Mucosa of gallbladder (tissue), 1 donor: ENCODE measurements around the gene ST3GAL3. TPM values are rescaled to one million over a fixed set of nuclear protein-coding genes. Genes with fewer than 3 reads are reported as not detected.

Source experiments
- DNase-seq: peaks from one replicate; pipeline ENCODE4 v3.0.0-alpha.2; 2020; ENCODE audit warnings: low spot score
- total RNA-seq: library from RNA; stranded (reverse); gene quantifications from one replicate; pipeline ENCODE4 v1.2.1, GENCODE V29; 2021
- donor health status: DM: no; HTN: no; CAD: no.

Gene ST3GAL3
- total RNA-seq, 1 donor from 2014 or later, result 17.4 TPM

DNA sequence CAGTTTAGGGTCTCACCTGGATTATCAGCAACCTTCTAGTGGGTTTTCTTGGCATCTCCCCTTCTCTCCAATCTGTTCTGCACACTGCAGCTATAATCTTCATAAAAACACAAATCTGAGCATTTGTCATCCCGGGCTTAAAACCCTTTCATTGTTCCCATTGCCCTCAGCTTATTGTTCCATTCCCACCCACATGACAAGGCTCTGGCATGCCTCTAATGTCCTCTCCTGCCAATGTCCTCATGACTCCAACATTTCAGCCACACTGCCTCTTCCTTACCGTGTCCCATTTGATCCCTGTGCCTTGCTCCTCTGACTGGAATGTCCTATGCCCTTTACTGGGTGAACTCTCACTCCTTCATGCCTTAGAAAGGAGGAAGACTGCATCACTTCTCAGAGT lies 255.0 kb downstream of the ST3GAL3 start:
- DNase-seq, result no peak

DNA sequence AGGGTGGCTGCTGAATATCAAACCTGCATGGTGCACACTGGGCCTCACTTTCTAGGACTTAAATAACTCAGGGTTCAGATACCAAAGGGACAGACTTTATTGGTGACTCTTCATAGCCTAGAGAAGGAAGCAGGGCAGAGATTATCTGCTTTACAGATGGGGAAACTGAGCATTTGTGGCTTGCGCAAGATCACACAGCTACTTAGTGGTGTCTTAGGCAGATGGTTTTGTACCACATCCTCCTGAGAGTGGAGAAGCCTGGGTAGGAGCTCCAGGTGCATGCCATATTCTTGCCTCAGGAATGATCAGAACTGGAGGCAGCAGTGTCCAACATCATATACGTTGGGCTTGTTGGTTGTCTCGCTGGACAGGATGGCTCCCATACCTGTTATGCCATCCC lies 255.7 kb downstream of the ST3GAL3 start:
- no peak for DNase-seq

DNA sequence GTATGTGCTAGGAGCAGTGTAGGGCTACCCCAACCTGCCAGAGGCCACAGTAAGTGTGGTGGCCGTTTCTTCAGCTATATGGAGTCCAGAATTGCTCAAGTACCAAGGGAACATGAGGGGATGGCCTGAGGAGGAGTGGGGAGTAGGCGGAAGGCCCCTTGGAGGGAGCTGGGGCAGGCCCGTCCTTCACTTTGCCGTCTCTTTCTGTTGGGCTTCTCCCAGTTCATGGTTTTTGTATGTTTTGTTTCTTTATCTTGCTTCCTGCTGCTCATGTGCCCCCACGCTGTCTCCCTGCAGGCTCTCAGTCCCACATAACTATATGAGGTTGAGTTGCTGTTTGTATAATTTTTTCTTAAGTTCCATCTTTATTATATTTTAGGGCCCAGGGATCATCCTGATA lies 256.6 kb downstream of the ST3GAL3 start:
- no peak for DNase-seq

DNA sequence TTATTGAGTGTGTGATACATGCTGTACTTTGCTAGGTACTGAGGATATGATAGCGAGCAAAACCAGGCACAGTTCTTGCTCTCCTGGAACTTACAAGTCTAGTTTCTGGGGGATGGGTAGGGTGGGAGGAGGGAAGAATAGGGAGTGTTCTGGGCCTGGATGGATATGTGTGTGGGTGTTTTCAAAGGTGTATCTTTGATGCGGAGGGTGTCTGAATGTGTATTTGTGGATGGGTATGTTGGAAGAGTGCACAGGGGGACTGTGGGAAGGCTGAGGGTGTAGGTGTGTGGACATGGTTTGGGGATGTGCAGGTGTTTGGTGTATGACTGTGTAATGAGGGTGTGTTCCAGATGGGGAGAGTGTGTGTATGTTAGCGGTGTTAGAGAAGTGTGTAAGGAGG lies 258.0 kb downstream of the ST3GAL3 start:
- no peak for DNase-seq

DNA sequence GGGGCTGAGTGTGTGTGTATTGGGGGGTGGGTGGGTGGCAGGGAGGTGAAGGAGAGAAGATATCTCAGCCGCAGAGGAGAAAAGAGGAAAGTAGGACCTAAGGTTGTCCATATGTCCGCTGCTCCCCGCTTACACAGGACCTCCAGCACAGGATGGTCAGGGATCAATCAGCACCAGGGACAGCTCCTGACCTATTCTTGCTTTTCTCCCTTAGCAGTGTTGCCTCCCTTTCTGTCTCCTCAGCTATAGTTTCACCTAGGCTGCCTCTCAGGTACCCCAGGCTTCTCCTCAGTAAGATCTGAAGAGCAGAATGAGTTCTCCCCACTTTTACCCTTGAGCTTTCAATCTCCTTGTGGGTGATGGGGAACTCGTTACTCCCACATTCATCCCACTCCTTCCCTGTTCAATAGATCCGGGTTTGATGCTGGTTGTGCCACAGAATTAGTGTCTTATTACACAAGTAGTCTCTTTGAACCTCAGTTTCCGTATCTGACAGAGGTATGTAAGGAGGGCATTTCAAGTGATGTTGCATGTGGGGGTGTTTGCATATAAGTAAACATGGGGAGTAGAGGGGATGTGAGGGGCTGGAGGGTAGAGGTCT lies 261.1 kb downstream of the ST3GAL3 start:
- no peak for DNase-seq

DNA sequence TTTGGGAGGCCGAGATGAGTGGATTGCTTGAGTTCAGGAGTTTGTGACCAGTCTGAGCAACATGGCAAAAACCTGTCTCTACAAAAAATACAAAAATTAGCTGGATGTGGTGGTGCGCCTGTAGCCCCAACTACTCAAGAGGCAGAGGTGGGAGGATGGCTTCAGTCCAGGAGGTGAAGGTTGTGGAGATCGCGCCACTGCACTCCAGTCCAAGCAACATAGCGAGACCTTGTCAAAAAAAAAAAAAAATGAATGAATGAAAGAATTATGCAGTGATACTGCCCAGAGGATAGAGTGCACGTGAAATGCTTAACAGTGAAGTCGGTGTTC lies 262.0 kb downstream of the ST3GAL3 start:
- DNase-seq, result no peak

DNA sequence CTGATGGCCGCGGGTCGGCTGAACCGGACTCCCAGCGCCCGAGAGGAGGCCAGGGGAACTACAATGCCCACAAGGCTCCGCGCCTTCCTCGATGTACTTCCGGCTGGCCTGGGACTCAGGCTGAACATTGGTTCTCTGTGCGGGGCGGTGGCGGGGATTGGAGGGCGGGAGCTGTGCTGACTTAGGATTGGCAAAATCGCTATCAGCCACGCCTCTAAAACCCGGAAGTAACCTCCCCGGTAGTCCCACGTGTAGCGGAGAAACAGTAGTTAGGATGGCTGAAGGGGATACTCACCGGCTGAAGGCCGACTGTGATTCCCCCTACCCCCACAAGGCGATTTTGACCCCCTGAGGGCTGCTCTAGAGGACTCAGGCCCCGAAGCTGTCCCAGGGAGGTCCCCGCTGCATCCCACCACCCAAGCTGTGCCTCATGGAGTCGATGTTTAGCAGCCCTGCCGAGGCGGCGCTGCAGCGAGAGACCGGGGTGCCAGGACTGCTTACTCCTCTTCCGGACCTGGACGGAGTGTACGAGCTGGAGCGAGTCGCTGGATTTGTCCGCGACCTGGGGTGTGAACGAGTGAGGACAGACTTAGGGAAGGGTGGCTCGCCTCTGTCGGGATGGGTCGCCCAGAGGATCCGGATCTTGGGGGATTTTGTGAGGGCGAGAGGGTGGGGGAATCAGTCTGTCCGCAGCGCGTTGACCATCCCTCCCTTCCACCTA lies 262.6 kb downstream of the ST3GAL3 start, which contains the start of gene DPH2:
DPH2 (plus strand) TSS at position 265 of the 721 bp plus-strand sequence; CDS start at position 431, 166 bp downstream.
- DNase-seq, result peak; percentile 97

DNA sequence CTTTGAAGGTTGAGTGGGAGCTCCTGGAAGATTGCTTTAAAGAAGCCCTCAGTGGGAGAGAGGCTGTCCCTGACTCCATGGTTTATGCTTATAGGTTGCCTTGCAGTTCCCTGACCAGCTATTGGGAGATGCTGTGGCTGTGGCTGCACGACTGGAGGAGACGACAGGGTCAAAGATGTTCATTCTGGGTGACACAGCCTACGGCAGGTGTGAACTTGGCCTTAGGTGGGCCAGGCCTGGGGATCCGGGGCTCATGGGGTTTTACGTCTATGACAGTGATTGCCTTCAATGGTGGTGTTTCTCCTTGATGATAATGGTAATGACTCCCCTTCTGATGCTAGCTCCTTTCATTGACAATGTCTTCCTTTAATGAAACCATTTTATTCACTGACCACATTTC lies 263.2 kb downstream of the ST3GAL3 start:
- no peak for DNase-seq

DNA sequence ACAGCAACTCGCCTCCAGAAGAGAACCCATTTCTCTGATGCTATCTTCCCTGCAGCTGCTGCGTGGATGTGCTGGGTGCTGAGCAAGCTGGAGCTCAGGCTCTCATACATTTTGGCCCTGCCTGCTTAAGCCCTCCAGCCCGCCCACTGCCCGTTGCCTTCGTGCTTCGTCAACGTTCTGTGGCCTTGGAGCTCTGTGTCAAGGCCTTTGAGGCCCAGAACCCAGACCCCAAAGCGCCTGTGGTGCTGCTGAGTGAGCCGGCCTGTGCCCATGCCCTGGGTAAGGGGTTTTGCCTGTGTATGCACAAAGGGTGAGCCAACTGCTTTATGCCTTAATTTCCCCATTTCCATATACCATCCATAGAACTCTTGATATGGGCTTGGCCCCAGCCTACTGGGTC lies 263.6 kb downstream of the ST3GAL3 start:
- DNase-seq, result no peak

DNA sequence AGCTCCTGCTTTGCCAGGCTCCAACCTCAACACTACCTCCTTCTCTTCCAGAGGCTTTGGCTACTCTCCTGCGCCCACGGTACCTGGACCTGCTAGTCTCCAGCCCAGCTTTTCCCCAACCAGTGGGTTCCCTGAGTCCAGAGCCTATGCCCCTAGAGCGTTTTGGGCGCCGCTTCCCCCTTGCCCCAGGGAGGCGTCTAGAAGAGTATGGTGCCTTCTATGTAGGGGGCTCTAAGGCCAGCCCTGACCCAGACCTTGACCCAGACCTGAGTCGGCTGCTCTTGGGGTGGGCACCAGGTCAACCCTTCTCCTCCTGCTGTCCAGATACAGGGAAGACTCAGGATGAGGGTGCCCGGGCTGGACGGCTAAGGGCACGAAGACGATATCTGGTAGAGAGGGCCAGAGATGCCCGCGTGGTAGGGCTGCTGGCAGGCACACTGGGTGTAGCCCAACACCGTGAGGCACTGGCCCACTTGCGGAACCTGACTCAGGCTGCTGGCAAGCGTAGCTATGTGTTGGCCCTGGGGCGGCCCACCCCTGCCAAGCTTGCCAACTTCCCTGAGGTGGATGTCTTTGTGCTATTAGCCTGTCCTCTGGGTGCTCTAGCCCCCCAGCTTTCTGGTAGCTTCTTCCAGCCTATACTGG lies 264.1 kb downstream of the ST3GAL3 start:
- no peak for DNase-seq

DNA sequence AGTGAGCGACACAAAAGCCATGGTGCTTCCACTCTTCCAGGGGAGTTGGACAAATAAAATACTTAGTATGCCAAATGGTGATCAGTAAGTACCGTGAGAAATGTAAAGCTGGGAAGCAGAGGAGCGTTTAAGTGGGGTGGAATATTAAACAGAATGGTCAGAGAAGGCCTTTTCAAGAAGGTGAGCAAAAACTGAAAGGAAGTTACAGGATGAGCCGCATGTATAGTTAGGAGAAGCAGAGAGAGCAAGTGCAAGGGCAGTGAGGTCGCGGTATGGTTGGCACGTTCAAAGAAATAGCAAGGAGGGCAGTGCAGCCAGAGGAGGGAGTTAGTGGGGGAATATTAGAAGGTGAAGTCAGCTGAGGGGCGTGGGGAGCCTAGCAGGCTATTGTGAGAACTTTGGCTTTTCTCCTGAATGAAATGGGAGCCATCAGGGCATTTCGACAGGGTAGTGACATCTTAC lies 266.7 kb downstream of the ST3GAL3 start:
- no peak for DNase-seq

DNA sequence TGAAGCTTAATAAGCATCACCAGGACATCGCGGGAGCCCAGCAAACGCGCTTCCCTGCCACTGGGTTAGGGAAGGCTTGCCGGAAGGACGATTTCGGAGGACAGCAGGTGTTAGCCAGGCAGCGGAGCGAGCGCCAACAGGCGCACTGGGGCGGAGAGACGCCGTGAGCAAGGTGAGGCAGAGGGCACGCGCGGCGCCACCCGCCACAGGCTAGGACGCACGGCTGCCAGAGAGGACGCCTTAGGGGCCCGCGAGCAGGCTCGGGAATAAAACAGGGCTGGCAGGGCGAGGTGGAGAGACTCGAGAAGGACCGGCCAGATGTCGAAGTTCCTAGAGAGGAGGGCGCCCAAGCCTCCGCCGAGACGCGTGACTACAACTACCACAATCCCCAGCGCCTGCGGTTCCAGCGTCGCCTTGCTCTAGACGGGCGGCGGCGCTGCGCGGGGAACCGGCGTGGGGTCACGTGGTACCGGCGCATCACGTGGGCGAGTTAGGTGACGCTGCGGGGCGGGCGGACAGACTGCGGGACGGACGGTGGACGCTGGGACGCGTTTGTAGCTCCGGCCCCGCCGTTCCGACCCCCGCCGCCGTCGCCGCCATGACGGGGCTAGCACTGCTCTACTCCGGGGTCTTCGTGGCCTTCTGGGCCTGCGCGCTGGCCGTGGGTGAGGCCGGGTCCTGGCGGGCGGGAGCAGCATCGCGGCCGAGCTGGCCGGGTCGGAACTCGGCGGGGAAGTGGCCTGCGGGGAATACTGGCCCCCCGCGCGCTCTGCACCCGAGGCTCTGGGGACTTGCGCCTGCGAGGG lies 267.3 kb downstream of the ST3GAL3 start, which contains the start of gene ATP6V0B:
ATP6V0B (plus strand) TSS at position 518 of the 806 bp plus-strand sequence; CDS start at position 599, 81 bp downstream.
- peak; percentile 96 for DNase-seq

DNA sequence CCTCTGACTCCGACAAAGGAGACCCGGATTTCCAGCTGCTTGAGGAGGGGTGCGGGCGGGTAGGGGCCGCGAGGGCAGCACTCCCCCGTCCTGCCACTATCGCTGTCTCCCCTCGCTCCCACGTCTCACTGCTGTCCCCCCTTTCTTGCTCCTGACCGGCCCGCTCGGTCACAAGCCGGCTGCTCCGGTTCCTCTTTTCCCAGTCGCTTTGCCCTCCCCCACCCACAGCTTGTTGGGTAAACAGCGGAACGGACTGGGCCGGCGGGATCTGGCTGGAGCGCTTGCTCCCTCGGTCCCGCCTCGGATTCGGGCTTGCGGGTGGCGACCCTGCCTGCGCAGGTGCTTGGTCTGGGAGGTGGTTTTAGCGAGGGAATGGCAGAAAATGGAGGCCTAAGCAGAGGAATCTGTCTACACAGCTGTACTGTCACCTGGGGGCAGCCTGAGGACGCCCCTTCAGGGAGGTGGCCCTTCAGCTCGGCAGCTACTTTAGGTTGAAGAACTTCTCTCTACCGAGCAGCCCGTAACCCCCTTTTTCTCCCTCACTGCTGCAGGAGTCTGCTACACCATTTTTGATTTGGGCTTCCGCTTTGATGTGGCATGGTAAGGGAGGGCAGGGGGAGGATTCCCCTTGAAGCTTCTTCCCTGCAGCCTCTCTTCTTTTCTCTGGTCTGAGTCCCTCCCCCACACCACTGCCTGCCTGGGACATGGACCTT lies 268.1 kb downstream of the ST3GAL3 start:
- peak; percentile 70 for DNase-seq

DNA sequence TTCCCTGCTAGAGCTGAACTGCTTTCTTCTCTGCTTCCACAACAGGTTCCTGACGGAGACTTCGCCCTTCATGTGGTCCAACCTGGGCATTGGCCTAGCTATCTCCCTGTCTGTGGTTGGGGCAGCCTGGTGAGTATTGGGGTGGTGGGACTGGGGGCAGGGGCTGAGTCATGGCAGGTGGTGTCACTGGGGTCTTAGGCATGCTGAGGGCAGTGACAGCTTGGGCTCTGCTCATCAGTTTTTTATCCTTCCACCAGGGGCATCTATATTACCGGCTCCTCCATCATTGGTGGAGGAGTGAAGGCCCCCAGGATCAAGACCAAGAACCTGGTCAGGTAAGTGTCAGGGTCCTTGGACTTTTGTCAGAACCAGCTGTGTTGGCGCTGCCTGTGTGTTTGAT lies 268.7 kb downstream of the ST3GAL3 start:
- no peak for DNase-seq

DNA sequence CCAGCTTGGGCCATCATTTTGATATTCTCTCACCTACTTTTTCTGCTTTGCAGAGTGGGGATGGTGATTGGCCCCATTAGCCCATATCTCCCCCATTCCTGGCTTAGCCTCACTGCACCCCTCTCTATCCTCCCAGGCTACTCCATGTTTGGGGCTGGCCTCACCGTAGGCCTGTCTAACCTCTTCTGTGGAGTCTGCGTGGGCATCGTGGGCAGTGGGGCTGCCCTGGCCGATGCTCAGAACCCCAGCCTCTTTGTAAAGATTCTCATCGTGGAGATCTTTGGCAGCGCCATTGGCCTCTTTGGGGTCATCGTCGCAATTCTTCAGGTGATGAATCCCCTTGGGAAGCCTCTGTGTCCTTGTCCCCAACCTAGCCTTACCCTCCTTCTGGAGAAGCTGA lies 269.6 kb downstream of the ST3GAL3 start:
- DNase-seq, result no peak

DNA sequence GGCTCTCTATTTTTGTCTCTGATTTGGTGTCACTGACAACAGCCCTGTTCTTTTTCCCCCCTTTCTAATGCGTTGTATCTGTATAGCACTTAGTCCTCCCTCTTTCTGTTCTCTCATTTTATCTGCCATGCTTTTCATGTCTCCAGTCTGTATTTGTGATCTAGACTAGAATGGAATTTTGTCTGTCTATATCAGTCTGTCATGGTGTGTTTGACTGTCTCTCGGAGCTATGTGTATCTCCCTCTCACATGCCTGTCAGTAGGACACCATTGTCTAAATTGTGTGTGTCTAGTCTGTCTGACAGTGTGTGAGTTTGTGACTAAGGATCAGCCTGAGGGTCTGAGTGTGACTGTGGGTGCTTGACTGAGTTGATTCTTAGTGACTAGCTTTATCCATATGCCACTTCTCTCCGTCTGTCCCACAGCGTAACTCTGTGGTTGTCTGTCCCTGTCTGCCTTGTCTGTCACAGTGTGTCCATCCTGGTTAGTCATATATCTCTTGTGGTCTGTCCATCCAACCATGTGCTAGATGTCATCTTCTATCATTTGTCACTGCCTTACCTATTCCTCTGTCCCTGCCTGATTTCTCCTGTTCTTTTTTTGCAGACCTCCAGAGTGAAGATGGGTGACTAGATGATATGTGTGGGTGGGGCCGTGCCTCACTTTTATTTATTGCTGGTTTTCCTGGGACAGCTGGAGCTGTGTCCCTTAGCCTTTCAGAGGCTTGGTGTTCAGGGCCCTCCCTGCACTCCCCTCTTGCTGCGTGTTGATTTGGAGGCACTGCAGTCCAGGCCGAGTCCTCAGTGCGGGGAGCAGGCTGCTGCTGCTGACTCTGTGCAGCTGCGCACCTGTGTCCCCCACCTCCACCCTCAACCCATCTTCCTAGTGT lies 270.3 kb downstream of the ST3GAL3 start:
- DNase-seq, result no peak

DNA sequence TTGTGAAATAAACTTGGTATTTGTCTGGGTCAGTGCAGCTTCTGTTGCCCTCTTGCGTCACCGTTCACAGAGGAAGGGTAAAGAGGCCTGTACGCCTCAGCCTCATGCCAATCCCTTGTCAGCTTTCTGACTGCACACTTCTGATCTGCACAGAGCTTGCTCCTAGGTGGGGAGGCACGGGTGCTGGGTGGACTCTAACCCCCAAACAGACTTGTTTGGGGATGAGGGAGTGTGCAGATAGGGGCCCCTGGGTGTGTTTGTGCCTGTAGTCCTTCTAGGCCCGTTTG lies 270.9 kb downstream of the ST3GAL3 start:
- DNase-seq, result no peak

DNA sequence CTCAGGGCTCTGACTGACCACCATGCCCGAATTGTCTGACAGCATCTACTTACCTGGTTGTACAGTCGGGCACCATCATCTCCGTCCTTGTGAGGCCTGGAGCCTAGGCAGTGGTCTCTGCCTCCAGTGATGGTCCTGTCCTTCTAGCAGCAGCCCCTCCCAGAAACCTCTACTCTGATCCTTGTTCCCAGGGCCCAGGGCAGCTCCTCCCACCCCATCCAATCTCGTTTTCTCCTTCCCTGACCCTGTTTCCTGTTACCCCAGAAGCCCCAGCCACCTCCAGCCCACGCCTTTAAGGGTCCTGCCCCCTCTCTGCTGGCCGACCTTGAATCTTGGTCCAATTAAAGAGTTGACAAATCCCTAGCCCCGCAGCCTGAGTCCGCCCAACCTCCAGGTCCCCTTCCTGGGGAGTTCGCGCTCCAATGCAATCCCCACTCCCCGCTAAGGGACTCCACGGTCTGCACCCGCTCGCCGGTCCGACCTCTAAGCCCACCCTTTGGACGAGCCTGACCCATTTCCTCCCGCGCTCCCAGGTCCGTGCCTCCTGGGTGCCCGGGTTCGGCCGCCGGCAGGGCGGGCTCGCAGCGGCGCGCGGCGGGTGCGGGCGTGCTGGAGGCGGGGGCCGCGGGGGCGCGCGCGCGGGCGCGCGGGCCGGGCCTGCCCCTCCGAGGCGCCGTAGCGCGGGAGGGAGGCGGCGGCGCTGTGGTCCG lies 271.4 kb downstream of the ST3GAL3 start, which contains the start of gene B4GALT2:
B4GALT2 (plus strand) TSS at position 660 of the 710 bp plus-strand sequence. CDS start 1,951 bp downstream, outside the sequence.
- no peak for DNase-seq

DNA sequence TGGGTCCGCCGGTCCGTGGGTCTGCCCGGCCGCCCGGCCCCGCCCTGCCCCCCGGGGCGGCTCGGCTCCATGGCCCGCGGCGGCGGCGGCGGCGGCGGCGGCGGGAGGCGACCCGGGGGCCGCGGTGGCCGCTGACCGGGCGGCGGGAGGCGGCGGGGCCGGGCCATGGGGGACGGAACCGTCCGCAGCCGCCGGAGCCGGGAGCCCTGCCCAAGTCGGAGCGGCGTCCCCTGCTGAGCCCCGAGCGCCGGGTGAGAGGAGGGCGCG lies 271.9 kb downstream of the ST3GAL3 start:
- DNase-seq, result no peak
